HG02763 (cell line): ENCODE results near the gene ADGRD1.
"Not testable (repeated sequence)": the region's sequence is repeated elsewhere in the genome, so short reads cannot be mapped to it uniquely, and the experiment has no call there.

Experiments used
- ATAC-seq: cut with Tn5 transposase; IDR thresholded peaks from one replicate; pipeline ENCODE4 v1.9.1; 2021; ENCODE audit warnings: mild to moderate bottlenecking, moderate library complexity; ENCODE audit not compliant: unreplicated experiment

The ADGRD1 gene

GRCh38 chr12:130937063-130937462, 16.6 kb upstream of the ADGRD1 start:
- no peak for ATAC-seq

- ATAC-seq, result not testable (repeated sequence)
These were observed 16.2 kb upstream of the ADGRD1 start for GRCh38 chr12:130937546-130937945.

- ATAC-seq, result no peak
These were observed 15.5 kb upstream of the ADGRD1 start for GRCh38 chr12:130938186-130938585.

- no peak for ATAC-seq
These were observed 8.8 kb upstream of the ADGRD1 start for GRCh38 chr12:130944878-130945277.

GRCh38 chr12:130945786-130946492, 7.8 kb upstream of the ADGRD1 start:
- ATAC-seq, result no peak

- no peak for ATAC-seq
These were observed 6.6 kb upstream of the ADGRD1 start for GRCh38 chr12:130947028-130947613.

- ATAC-seq, result no peak
These were observed 5.6 kb upstream of the ADGRD1 start for GRCh38 chr12:130948136-130948535.

GRCh38 chr12:130948751-130949150, 5.0 kb upstream of the ADGRD1 start:
- no peak for ATAC-seq

GRCh38 chr12:130949806-130950205, 3.9 kb upstream of the ADGRD1 start:
- no peak for ATAC-seq

GRCh38 chr12:130951636-130952035, 2.1 kb upstream of the ADGRD1 start:
- no peak for ATAC-seq

GRCh38 chr12:130952171-130952954, 1.3 kb upstream of the ADGRD1 start:
- ATAC-seq, result no peak

GRCh38 chr12:130954544-130954831, 781 bp downstream of the ADGRD1 start:
- no peak for ATAC-seq

GRCh38 chr12:130955238-130955816, 1.6 kb downstream of the ADGRD1 start:
- ATAC-seq, result no peak

GRCh38 chr12:130956009-130956408, 2.3 kb downstream of the ADGRD1 start:
- no peak for ATAC-seq

GRCh38 chr12:130956456-130957303, 3.0 kb downstream of the ADGRD1 start:
- ATAC-seq, result no peak

GRCh38 chr12:130957304-130957621, 3.6 kb downstream of the ADGRD1 start:
- ATAC-seq, result no peak

- ATAC-seq, result no peak
These were observed 4.9 kb downstream of the ADGRD1 start for GRCh38 chr12:130958557-130959140.

GRCh38 chr12:130959632-130960031, 5.9 kb downstream of the ADGRD1 start:
- ATAC-seq, result no peak

- no peak for ATAC-seq
These were observed 6.4 kb downstream of the ADGRD1 start for GRCh38 chr12:130960058-130960457.

GRCh38 chr12:130960787-130961186, 7.1 kb downstream of the ADGRD1 start:
- no peak for ATAC-seq
